Spleen (tissue), 11 donors: ENCODE measurements around the gene DGKB. TPM values are rescaled to one million over a fixed set of nuclear protein-coding genes. Genes with fewer than 3 reads are reported as not detected.

Experiments
- DNase-seq: peaks from one replicate; pipeline ENCODE4 v3.0.0-alpha.2; 2020
- H3K27ac ChIP-seq, 8 donors: fragments of 200-600 bp; sonication (generic) in 7 of 8; 1 replicate in 4 of 8; 2 replicates in 4 of 8; pipeline versions ENCODE4 v1.5.0 to v1.8.0; 2016 to 2021; ENCODE audit warnings: inconsistent platforms in 4 of 8, mild to moderate bottlenecking in 4 of 8, moderate library complexity in 1 of 8
- H3K27me3 ChIP-seq, 7 donors: fragments of 200-600 bp; sonication (generic) in 6 of 7; replicated peaks in 1 of 7; 1 replicate in 4 of 7; 2 replicates in 3 of 7; pipeline versions ENCODE4 v1.5.0 to v1.8.0; 2016 to 2021; ENCODE audit warnings: inconsistent platforms in 3 of 7, mild to moderate bottlenecking in 1 of 7
- H3K36me3 ChIP-seq, 6 donors: fragments of 200-600 bp; sonication (generic) in 5 of 6; 1 replicate in 4 of 6; 2 replicates in 2 of 6; pipeline versions ENCODE4 v1.5.0 to v1.8.0; 2016 to 2021; ENCODE audit warnings: inconsistent platforms in 2 of 6
- H3K4me1 ChIP-seq, 6 donors: fragments of 200-600 bp; sonication (generic) in 5 of 6; 1 replicate in 3 of 6; 2 replicates in 3 of 6; pipeline versions ENCODE4 v1.5.0 to v1.8.0; 2016 to 2021; ENCODE audit warnings: inconsistent platforms in 3 of 6
- H3K4me3 ChIP-seq, 8 donors: fragments of 200-600 bp; sonication (generic) in 7 of 8; 1 replicate in 4 of 8; 2 replicates in 4 of 8; pipeline versions ENCODE4 v1.5.0 to v1.8.0; 2016 to 2021; ENCODE audit warnings: inconsistent platforms in 4 of 8, mild to moderate bottlenecking in 4 of 8, moderate library complexity in 2 of 8
- H3K9me3 ChIP-seq, 8 donors: fragments of 200-600 bp; sonication (generic) in 7 of 8; 1 replicate in 4 of 8; 2 replicates in 4 of 8; pipeline versions ENCODE4 v1.5.0 to v1.8.0; 2016 to 2021; ENCODE audit warnings: inconsistent platforms in 4 of 8
- POLR2A ChIP-seq, 3 donors: fragments of 450-650 bp; IDR thresholded peaks; one replicate each; pipeline ENCODE4 v1.5.1; 2017; ENCODE audit warnings: antibody characterized with exemption in 3 of 3, mild to moderate bottlenecking in 1 of 3
- POLR2AphosphoS5 ChIP-seq, 3 donors: sonication (generic); formaldehyde crosslinking; IDR thresholded peaks; one replicate each; pipeline ENCODE4 v1.5.1; 2017; ENCODE audit warnings: antibody characterized with exemption in 3 of 3
- WGBS, 5 donors: extraction: QIAGEN DNeasy Blood & Tissue Kit in 3 of 5; methylation state at CpG; one replicate each; pipeline versions ENCODE4 v1.1.5 to v1.1.7; 2013 to 2018; 5-methylcytosine and 5-hydroxymethylcytosine counted together
- intact Hi-C: fragments of 100-400 bp; cut with DNase I; formaldehyde crosslinking; loops from one replicate; pipeline ENCODE4 v1.15.0; 2023; ENCODE audit warnings: low total_unique reads
- polyA plus RNA-seq, 3 donors: library from polyadenylated mRNA; stranded (reverse); fragments of 200-250 nt; gene quantifications; one replicate each; pipeline ENCODE4 v1.2.1, GENCODE V29; 2013
- total RNA-seq, 7 donors: library from RNA; depleted of rRNA in 3 of 7; stranded (reverse); fragments of >200 nt in 3 of 7; fragmentation: NEBNext Ultra II Directional in 4 of 7; extraction: Animal tissue kit (Norgen Biotek cat#: 25700) in 4 of 7; gene quantifications; one replicate each; pipeline versions ENCODE4 v1.1.0 to v1.2.1, GENCODE V29; 2016 to 2021
- TF ChIP-seq, protein P1 (sequence below), 11 experiments: fragments of 200-600 bp in 7 of 11; fragments of 450-650 bp in 4 of 11; sonication (generic) in 4 of 11; IDR thresholded peaks in 8 of 11; conservative IDR thresholded peaks in 3 of 11; 1 replicate in 7 of 11; 2 replicates in 4 of 11; pipeline versions ENCODE4 v1.4.0 to v1.8.0; 2016 to 2021; ENCODE audit warnings: antibody characterized with exemption in 11 of 11, inconsistent platforms in 4 of 11, mild to moderate bottlenecking in 1 of 11
- donor health status: healthy with polysubstance abuse.
- donor health status: DM: no; HTN: no; CAD: no; lungs with moderate emphysema.
- donor health status: DM: no; HTN: no; CAD: no.
- donor health status: Bipolar disorder and iron deficiency.
- donor health status: healthy.
- donor health status: DM: no; HTN: no; CAD: no.
- donor health status: DM: yes; HTN: yes; CAD: no.

The DGKB gene
- total and polyA plus RNA-seq, 10 donors: 0.02 to 0.26 (median 0.03) TPM; not detected in 6

DNA sequence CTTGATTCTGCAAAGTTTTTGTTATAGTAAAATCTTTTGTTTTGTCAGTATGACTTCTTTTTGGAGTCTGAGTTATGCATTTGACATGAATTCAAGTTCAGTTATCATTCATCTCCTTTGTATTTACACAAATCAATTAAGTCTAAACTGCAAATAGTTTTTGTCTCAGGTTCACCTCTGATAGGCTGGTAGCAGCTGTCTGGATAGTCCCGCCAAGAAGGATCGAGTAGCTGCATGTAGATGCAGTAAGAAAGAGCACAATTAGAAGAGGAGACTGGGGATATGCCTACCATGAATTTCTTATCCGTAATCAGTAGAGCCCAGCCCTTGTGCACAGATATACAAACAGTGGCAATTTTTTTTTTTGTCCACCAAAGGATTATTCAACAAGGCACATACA, 520.6 kb downstream of the DGKB start:
- intact Hi-C loops: no loop called here
- no peaks in the 10 kb centered on the region for H3K27me3 ChIP-seq
- H3K36me3 ChIP-seq: no peaks in the 10 kb centered on the region
- H3K4me3 ChIP-seq: no peak overlapping the region
- no peak for DNase-seq
- TF ChIP-seq, protein P1, sequence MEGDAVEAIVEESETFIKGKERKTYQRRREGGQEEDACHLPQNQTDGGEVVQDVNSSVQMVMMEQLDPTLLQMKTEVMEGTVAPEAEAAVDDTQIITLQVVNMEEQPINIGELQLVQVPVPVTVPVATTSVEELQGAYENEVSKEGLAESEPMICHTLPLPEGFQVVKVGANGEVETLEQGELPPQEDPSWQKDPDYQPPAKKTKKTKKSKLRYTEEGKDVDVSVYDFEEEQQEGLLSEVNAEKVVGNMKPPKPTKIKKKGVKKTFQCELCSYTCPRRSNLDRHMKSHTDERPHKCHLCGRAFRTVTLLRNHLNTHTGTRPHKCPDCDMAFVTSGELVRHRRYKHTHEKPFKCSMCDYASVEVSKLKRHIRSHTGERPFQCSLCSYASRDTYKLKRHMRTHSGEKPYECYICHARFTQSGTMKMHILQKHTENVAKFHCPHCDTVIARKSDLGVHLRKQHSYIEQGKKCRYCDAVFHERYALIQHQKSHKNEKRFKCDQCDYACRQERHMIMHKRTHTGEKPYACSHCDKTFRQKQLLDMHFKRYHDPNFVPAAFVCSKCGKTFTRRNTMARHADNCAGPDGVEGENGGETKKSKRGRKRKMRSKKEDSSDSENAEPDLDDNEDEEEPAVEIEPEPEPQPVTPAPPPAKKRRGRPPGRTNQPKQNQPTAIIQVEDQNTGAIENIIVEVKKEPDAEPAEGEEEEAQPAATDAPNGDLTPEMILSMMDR (IDR thresholded peaks at IDR 0.05 in 8 of 11, conservative IDR thresholded peaks at IDR 0.05 in 3 of 11): no peak
- no peak for TF ChIP-seq POLR2AphosphoS5 (IDR thresholded peaks at IDR 0.05)
- TF ChIP-seq POLR2A (IDR thresholded peaks at IDR 0.05): no peak
- H3K9me3 ChIP-seq: no peaks in the 10 kb centered on the region
- no peaks in the 10 kb centered on the region for H3K4me1 ChIP-seq
- no peak overlapping the region for H3K27ac ChIP-seq
- WGBS, 5 donors: 85 to 95% (median 88%) methylated on average over 3 of the region's 3 CpGs

DNA sequence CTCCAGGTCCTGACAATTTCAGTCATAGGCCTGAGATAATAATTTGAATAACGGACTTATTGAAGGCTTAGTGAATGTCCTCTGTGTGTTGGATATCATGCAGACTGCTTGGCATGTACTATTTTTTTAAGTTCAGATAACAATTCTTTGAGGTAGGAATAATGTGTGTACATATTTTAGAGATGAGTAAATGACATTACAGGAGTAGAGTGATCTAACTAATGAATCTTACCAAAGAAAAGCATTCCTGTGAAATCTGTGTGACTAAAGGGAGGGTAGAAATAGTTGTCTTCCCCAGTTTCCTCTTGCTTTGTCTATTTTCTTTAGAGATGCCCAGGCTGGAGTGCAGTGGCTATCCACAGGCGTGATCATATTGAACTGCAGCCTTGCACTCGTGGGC, 521.2 kb downstream of the DGKB start:
- H3K27ac ChIP-seq: no peak overlapping the region
- no peaks in the 10 kb centered on the region for H3K27me3 ChIP-seq
- no peak overlapping the region for H3K4me3 ChIP-seq
- no peaks in the 10 kb centered on the region for H3K4me1 ChIP-seq
- DNase-seq: no peak
- intact Hi-C loops: no loop called here
- 72 to 86% (median 75%) methylated on average over 3 of the region's 3 CpGs for WGBS, 5 donors
- H3K36me3 ChIP-seq: no peaks in the 10 kb centered on the region
- H3K9me3 ChIP-seq: no peaks in the 10 kb centered on the region
- TF ChIP-seq, protein P1 (IDR thresholded peaks at IDR 0.05 in 8 of 11, conservative IDR thresholded peaks at IDR 0.05 in 3 of 11): no peak
- no peak for TF ChIP-seq POLR2AphosphoS5 (IDR thresholded peaks at IDR 0.05)
- TF ChIP-seq POLR2A (IDR thresholded peaks at IDR 0.05): no peak

DNA sequence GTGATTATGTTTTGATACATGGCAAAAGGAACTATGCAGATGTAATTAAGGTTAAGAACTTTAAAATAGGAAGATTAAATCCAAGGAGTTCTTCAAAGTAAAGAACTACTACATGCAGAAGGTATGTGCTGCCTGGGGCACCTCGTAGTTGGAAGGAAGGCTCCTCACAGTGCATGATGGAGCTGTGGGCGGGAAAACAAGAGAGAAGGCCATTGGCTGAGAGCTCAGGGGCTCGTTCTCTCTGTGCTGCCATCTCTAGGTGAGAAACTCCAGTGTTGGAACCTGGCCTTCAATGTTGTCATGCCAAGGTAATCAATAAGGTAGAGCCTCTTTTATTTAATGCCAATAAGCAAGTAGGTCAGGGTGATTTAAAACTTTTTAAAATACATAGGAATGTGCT, 521.7 kb downstream of the DGKB start:
- no peak overlapping the region for H3K4me3 ChIP-seq
- intact Hi-C loops: no loop called here
- no peak overlapping the region for H3K27ac ChIP-seq
- H3K27me3 ChIP-seq: no peaks in the 10 kb centered on the region
- no peaks in the 10 kb centered on the region for H3K4me1 ChIP-seq
- no peaks in the 10 kb centered on the region for H3K9me3 ChIP-seq
- no peak for TF ChIP-seq POLR2AphosphoS5 (IDR thresholded peaks at IDR 0.05)
- TF ChIP-seq, protein P1 (IDR thresholded peaks at IDR 0.05 in 8 of 11, conservative IDR thresholded peaks at IDR 0.05 in 3 of 11): no peak
- TF ChIP-seq POLR2A (IDR thresholded peaks at IDR 0.05): no peak
- H3K36me3 ChIP-seq: no peaks in the 10 kb centered on the region
- 66 to 75% (median 72%) methylated on average over 3 of the region's 3 CpGs for WGBS, 5 donors
- DNase-seq: no peak

DNA sequence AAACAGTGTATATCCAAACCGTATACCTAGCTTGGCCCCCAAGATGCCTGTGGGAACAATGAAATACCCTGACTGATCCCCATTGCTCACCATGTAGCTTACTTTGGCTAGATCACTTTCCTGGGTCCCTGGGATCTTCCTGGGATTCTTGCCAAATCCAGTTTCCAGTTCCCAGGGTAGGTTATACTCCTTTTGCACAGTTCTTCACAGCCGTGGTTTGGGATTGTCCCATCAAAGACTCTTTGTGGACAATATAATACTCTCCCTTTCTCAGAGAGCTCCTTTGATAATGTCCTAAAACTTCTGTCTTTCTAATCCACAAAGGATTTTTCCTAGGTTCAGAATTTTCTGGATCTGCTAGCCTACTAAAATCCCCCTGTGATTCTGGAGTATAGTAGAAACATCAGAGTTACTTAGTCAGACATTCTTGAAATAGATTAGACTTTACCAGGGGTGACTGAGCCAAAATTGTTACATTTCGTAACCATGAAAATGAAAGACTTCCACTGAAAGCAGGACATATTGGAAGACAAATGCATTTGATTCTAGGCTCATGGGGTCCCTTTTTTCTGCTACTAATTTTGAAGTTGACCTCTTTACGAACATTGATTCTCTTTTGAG, 524.8 kb downstream of the DGKB start:
- TF ChIP-seq, protein P1 (IDR thresholded peaks at IDR 0.05 in 8 of 11, conservative IDR thresholded peaks at IDR 0.05 in 3 of 11): no peak
- no peak for TF ChIP-seq POLR2AphosphoS5 (IDR thresholded peaks at IDR 0.05)
- TF ChIP-seq POLR2A (IDR thresholded peaks at IDR 0.05): no peak
- no peaks in the 10 kb centered on the region for H3K4me1 ChIP-seq
- WGBS, 5 donors: 77 to 86% (median 81%) methylated on average over 4 of the region's 4 CpGs
- H3K27me3 ChIP-seq: no peaks in the 10 kb centered on the region
- no peaks in the 10 kb centered on the region for H3K36me3 ChIP-seq
- no peak overlapping the region for H3K4me3 ChIP-seq
- no peak overlapping the region for H3K27ac ChIP-seq
- intact Hi-C loops: no loop called here
- DNase-seq: no peak
- peaks cover 0 to 2% (median 0%) of the 10 kb centered on the region in 8 donors for H3K9me3 ChIP-seq
